B cell (primary cell): Measurements from ENCODE around the gene BAZ1B. TPM values are rescaled to one million over a fixed set of nuclear protein-coding genes. Genes with fewer than 3 reads are reported as not detected.

Experiments used
- ATAC-seq: fragments of 200-7000 bp; cut with Tn5 transposase; one replicate; pipeline ENCODE4 v1.10.0; 2021; ENCODE audit warnings: low read depth, mild to moderate bottlenecking, moderate number of reproducible peaks, moderate library complexity
- CTCF ChIA-PET: fragments of 350-600 bp; sonication (Branson Sonifier 250); formaldehyde crosslinking; loops from one replicate; lab custom pipeline; 2021; ENCODE audit warnings: antibody characterized with exemption, inconsistent platforms; lab: Charles Lee
- POLR2A ChIA-PET: fragments of 350-600 bp; sonication (Branson Sonifier 250); formaldehyde crosslinking; loops from one replicate; lab custom pipeline; 2021; ENCODE audit warnings: antibody characterized with exemption; lab: Charles Lee
- DNase-seq: peaks from one replicate; pipeline ENCODE4 v3.0.0; 2013
- H2AFZ ChIP-seq: 2 replicates; pipeline ENCODE4 v1.6.1; 2012; ENCODE audit warnings: mild to moderate bottlenecking, low read depth, low read length; ENCODE audit not compliant: insufficient read depth, poor library complexity, severe bottlenecking
- H3K27ac ChIP-seq, 2 donors: 1 replicate in 1 of 2; 2 replicates in 1 of 2; pipeline ENCODE4 v1.5.1; 2012 to 2013; ENCODE audit warnings: low read length in 2 of 2, mild to moderate bottlenecking in 2 of 2, moderate library complexity in 1 of 2
- H3K27me3 ChIP-seq, 4 experiments: fragments of 200-600 bp in 1 of 4; sonication (generic) in 1 of 4; replicated peaks in 1 of 4; 1 replicate in 2 of 4; 2 replicates in 2 of 4; pipeline versions ENCODE4 v1.6.1 to v1.7.0; 2013 to 2016; ENCODE audit warnings: low read length in 3 of 4, mild to moderate bottlenecking in 2 of 4, mixed read lengths in 1 of 4, moderate library complexity in 1 of 4; ENCODE audit not compliant: insufficient read depth in 4 of 4, control insufficient read depth in 3 of 4; ENCODE audit errors: control extremely low read depth in 1 of 4
- H3K36me3 ChIP-seq, 2 experiments: replicated peaks in 1 of 2; 1 replicate in 1 of 2; 2 replicates in 1 of 2; pipeline versions ENCODE4 v1.6.1 to v1.7.1; 2013; ENCODE audit warnings: low read length in 1 of 2; ENCODE audit not compliant: insufficient read depth in 2 of 2, control insufficient read depth in 1 of 2; ENCODE audit errors: control extremely low read depth in 1 of 2, extremely low read depth in 1 of 2
- H3K4me1 ChIP-seq, 2 donors: fragments of 200-600 bp in 1 of 2; sonication (generic) in 1 of 2; 1 replicate in 1 of 2; 2 replicates in 1 of 2; pipeline versions ENCODE4 v1.5.1 to v1.6.1; 2013 to 2017; ENCODE audit warnings: low read length in 2 of 2; ENCODE audit not compliant: control insufficient read depth in 2 of 2, insufficient read depth in 2 of 2
- H3K4me2 ChIP-seq: replicated peaks from 2 replicates; pipeline ENCODE3; 2012; ENCODE audit warnings: mild to moderate bottlenecking, low read depth, low read length; ENCODE audit not compliant: poor library complexity, severe bottlenecking
- H3K4me3 ChIP-seq, 5 experiments: fragments of 200-600 bp in 1 of 5; sonication (generic) in 1 of 5; 1 replicate in 3 of 5; 2 replicates in 2 of 5; pipeline versions ENCODE4 v1.5.1 to v1.7.0; 2011 to 2016; ENCODE audit warnings: low read length in 4 of 5, mild to moderate bottlenecking in 4 of 5, low read depth in 2 of 5, control low read depth in 1 of 5, moderate library complexity in 1 of 5; ENCODE audit not compliant: insufficient read depth in 1 of 5; ENCODE audit errors: control extremely low read depth in 1 of 5, extremely low read depth in 1 of 5
- H3K79me2 ChIP-seq: fragments of 200-600 bp; sonication (generic); one replicate; pipeline ENCODE4 v1.6.0; 2016; ENCODE audit warnings: low read length; ENCODE audit not compliant: control insufficient read depth, insufficient read depth
- H3K9ac ChIP-seq: fragments of 200-600 bp; sonication (generic); 2 replicates; pipeline ENCODE4 v1.6.1; 2017; ENCODE audit warnings: mild to moderate bottlenecking, low read length, moderate library complexity
- H3K9me3 ChIP-seq, 3 donors: one replicate each; pipeline versions ENCODE4 v1.6.1 to v1.7.1; 2013; ENCODE audit warnings: low read length in 2 of 3; ENCODE audit not compliant: control insufficient read depth in 2 of 3, insufficient read depth in 1 of 3; ENCODE audit errors: control extremely low read depth in 1 of 3
- H4K20me1 ChIP-seq: 2 replicates; pipeline ENCODE4 v1.6.0; 2012; ENCODE audit warnings: mild to moderate bottlenecking, low read length; ENCODE audit not compliant: insufficient read depth, control insufficient read depth, poor library complexity, severe bottlenecking
- H3K27ac Mint-ChIP-seq: one replicate; pipeline ENCODE4 v1.8.0; 2021; ENCODE audit warnings: mixed read lengths
- H3K27me3 Mint-ChIP-seq: one replicate; pipeline ENCODE4 v1.8.0; 2021; ENCODE audit warnings: mixed read lengths
- H3K4me1 Mint-ChIP-seq: one replicate; pipeline ENCODE4 v1.8.0; 2021; ENCODE audit warnings: mixed read lengths
- H3K4me3 Mint-ChIP-seq: one replicate; pipeline ENCODE4 v1.8.0; 2021; ENCODE audit warnings: mixed read lengths
- H3K9me3 Mint-ChIP-seq: one replicate; pipeline ENCODE4 v1.8.0; 2022; ENCODE audit warnings: mixed read lengths; ENCODE audit not compliant: insufficient read depth
- EZH2 ChIP-seq: IDR thresholded peaks from 2 replicates; pipeline ENCODE4 v1.6.1; 2012; ENCODE audit warnings: borderline replicate concordance, low read depth, mild to moderate bottlenecking, moderate library complexity, low read length; ENCODE audit not compliant: insufficient read depth, poor library complexity, severe bottlenecking
- WGBS: methylation state at CpG from one replicate; pipeline ENCODE4 v1.1.5; 2013; ENCODE audit warnings: missing lambda C conversion rate; ENCODE audit not compliant: insufficient coverage; 5-methylcytosine and 5-hydroxymethylcytosine counted together
- intact Hi-C: fragments of 100-400 bp; cut with micrococcal nuclease; formaldehyde crosslinking; loops from one replicate; pipeline ENCODE4 v1.10.0; 2022
- polyA plus RNA-seq: library from polyadenylated mRNA; depleted of rRNA; stranded (reverse); fragments of >200 nt; gene quantifications from 2 replicates; pipeline ENCODE4 v1.2.3, GENCODE V29; 2012
- total RNA-seq, 2 donors: library from RNA; stranded (reverse); fragments of 120-200 nt in 1 of 2; gene quantifications; 1 replicate in 1 of 2; 2 replicates in 1 of 2; pipeline versions ENCODE4 v1.2.3 to v1.2.4, GENCODE V29; 2013 to 2022
- TF ChIP-seq, protein P1 (sequence below): fragments of 200-600 bp; IDR thresholded peaks from one replicate; pipeline ENCODE4 v1.8.0; 2022; ENCODE audit warnings: antibody characterized with exemption, mild to moderate bottlenecking

The BAZ1B gene
- total and polyA plus RNA-seq, 2 donors (not counting 1 experiment from before 2014, with no cell fraction given) = 17.2 to 68.1 TPM

DNA sequence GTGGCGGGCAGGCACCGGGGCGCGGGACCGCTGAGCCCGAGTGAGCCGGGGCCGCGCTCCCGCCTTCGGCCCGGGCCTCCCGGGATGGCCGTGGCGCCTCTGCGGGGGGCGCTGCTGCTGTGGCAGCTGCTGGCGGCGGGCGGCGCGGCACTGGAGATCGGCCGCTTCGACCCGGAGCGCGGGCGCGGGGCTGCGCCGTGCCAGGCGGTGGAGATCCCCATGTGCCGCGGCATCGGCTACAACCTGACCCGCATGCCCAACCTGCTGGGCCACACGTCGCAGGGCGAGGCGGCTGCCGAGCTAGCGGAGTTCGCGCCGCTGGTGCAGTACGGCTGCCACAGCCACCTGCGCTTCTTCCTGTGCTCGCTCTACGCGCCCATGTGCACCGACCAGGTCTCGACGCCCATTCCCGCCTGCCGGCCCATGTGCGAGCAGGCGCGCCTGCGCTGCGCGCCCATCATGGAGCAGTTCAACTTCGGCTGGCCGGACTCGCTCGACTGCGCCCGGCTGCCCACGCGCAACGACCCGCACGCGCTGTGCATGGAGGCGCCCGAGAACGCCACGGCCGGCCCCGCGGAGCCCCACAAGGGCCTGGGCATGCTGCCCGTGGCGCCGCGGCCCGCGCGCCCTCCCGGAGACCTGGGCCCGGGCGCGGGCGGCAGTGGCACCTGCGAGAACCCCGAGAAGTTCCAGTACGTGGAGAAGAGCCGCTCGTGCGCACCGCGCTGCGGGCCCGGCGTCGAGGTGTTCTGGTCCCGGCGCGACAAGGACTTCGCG lies 88.0 kb downstream of the BAZ1B start:
- 36% methylated on average over 110 of the region's 110 CpGs for WGBS
- H3K4me3 ChIP-seq = peak overlapping the region in 4 of 5 experiments; percentile 17 to 53 (median 43)
- intact Hi-C loops = loop anchor here (1.0 kb wide), 1 partner anchor 144 kb away; the partner anchor contains the start of gene TBL2
- peak; percentile 46 for ATAC-seq
- H4K20me1 ChIP-seq = no peaks in the 10 kb centered on the region
- peaks cover 0 to 1% of the 10 kb centered on the region in 2 experiments for H3K36me3 ChIP-seq
- no peak overlapping the region for H3K27ac ChIP-seq
- TF ChIP-seq, protein P1, sequence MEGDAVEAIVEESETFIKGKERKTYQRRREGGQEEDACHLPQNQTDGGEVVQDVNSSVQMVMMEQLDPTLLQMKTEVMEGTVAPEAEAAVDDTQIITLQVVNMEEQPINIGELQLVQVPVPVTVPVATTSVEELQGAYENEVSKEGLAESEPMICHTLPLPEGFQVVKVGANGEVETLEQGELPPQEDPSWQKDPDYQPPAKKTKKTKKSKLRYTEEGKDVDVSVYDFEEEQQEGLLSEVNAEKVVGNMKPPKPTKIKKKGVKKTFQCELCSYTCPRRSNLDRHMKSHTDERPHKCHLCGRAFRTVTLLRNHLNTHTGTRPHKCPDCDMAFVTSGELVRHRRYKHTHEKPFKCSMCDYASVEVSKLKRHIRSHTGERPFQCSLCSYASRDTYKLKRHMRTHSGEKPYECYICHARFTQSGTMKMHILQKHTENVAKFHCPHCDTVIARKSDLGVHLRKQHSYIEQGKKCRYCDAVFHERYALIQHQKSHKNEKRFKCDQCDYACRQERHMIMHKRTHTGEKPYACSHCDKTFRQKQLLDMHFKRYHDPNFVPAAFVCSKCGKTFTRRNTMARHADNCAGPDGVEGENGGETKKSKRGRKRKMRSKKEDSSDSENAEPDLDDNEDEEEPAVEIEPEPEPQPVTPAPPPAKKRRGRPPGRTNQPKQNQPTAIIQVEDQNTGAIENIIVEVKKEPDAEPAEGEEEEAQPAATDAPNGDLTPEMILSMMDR = no peak
- TF ChIP-seq EZH2 = no peak
- Mint-ChIP-seq H3K4me3 (peak overlapping the region; percentile 80), H3K9me3 (no peaks in the 10 kb centered on the region), H3K27ac (no peak overlapping the region), H3K4me1 (peaks cover 8% of the 10 kb centered on the region), H3K27me3 (peaks cover 5% of the 10 kb centered on the region)
- H2AFZ ChIP-seq = peak overlapping the region; percentile 69
- peaks cover 0 to 5% (median 0%) of the 10 kb centered on the region in 4 experiments for H3K27me3 ChIP-seq
- ChIA-PET CTCF (no interaction called here), POLR2A (no interaction called here)
- DNase-seq = no peak
- peak overlapping the region; percentile 72 for H3K4me2 ChIP-seq
- H3K4me1 ChIP-seq = peaks cover 0 to 9% of the 10 kb centered on the region in 2 donors
- H3K9ac ChIP-seq = peak overlapping the region; percentile 33
- no peaks in the 10 kb centered on the region for H3K79me2 ChIP-seq
- H3K9me3 ChIP-seq = peaks cover 0 to 21% (median 3%) of the 10 kb centered on the region in 3 donors

DNA sequence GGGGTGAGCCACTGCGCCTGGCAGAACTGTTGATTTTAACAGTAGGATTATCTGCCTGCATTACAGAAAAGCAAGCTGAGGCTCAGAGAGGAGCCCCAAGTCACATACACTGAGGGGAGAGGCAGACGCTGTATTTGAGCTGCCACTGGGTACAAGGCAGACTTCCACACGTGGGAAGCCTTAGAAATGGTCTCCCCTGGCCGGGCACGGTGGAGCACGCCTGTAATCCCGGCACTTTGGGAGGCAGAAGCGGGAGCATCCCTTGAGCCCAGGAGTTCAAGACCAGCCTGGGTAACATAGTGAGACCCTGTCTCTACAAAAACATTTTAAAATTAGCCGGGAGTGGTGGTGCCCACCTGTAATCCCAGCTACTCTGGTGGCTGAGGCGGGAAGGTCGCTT lies 89.4 kb downstream of the BAZ1B start:
- no peak for ATAC-seq
- Mint-ChIP-seq H3K27me3 (peaks cover 5% of the 10 kb centered on the region), H3K9me3 (no peaks in the 10 kb centered on the region), H3K4me1 (peaks cover 8% of the 10 kb centered on the region), H3K27ac (peak overlapping the region; percentile 26), H3K4me3 (peak overlapping the region; percentile 67)
- H3K9ac ChIP-seq = no peak overlapping the region
- intact Hi-C loops = loop anchor here (1.0 kb wide), 1 partner anchor 146 kb away; the partner anchor contains the start of gene TBL2
- peaks cover 0 to 9% of the 10 kb centered on the region in 2 donors for H3K4me1 ChIP-seq
- H2AFZ ChIP-seq = no peak overlapping the region
- ChIA-PET CTCF (interaction anchor here (0.7 kb wide), 1 partner anchor 10 kb away, joined by 3 read pairs; no protein-coding TSS in a partner anchor), POLR2A (interaction anchor here (0.7 kb wide), 1 partner anchor 604 kb away, joined by 10 read pairs; no protein-coding TSS in a partner anchor)
- H3K79me2 ChIP-seq = no peaks in the 10 kb centered on the region
- peak overlapping the region; percentile 72 for H3K4me2 ChIP-seq
- peaks cover 0 to 21% (median 3%) of the 10 kb centered on the region in 3 donors for H3K9me3 ChIP-seq
- peaks cover 0 to 8% (median 0%) of the 10 kb centered on the region in 4 experiments for H3K27me3 ChIP-seq
- H3K4me3 ChIP-seq = no peak overlapping the region
- no peaks in the 10 kb centered on the region for H4K20me1 ChIP-seq
- H3K27ac ChIP-seq = no peak overlapping the region
- 94% methylated on average over 10 of the region's 11 CpGs for WGBS
- H3K36me3 ChIP-seq = no peaks in the 10 kb centered on the region
- TF ChIP-seq, protein P1 = no peak
- no peak for TF ChIP-seq EZH2
- no peak for DNase-seq
